GM12874 (cell line): Measurements from ENCODE around the gene CFLAR.

Experiments used
- CTCF ChIP-seq: IDR thresholded peaks from 2 replicates; pipeline ENCODE4 v1.5.1; 2011; ENCODE audit warnings: low read depth, mild to moderate bottlenecking, control low read depth, low read length, moderate library complexity; ENCODE audit not compliant: insufficient read depth

The CFLAR gene

GRCh38 chr2:201135386-201135785 is 19.4 kb downstream of the CFLAR start:
- no peak for TF ChIP-seq CTCF

- TF ChIP-seq CTCF: no peak
Measured at GRCh38 chr2:201136889-201137321, 20.9 kb downstream of the CFLAR start.

GRCh38 chr2:201137505-201138400 is 21.8 kb downstream of the CFLAR start:
- TF ChIP-seq CTCF: no peak

GRCh38 chr2:201138401-201138970 is 22.5 kb downstream of the CFLAR start:
- no peak for TF ChIP-seq CTCF

GRCh38 chr2:201139836-201140604 is 24.1 kb downstream of the CFLAR start:
- TF ChIP-seq CTCF: no peak

- TF ChIP-seq CTCF: no peak
Measured at GRCh38 chr2:201144101-201145051, 28.4 kb downstream of the CFLAR start.
